ENCODE results near the gene ATP11A. TPM values are rescaled to one million over a fixed set of nuclear protein-coding genes. Genes with fewer than 3 reads are reported as not detected.

The ATP11A gene
- total RNA-seq, 1 donor from 2014 or later: 37.0 TPM

DNA sequence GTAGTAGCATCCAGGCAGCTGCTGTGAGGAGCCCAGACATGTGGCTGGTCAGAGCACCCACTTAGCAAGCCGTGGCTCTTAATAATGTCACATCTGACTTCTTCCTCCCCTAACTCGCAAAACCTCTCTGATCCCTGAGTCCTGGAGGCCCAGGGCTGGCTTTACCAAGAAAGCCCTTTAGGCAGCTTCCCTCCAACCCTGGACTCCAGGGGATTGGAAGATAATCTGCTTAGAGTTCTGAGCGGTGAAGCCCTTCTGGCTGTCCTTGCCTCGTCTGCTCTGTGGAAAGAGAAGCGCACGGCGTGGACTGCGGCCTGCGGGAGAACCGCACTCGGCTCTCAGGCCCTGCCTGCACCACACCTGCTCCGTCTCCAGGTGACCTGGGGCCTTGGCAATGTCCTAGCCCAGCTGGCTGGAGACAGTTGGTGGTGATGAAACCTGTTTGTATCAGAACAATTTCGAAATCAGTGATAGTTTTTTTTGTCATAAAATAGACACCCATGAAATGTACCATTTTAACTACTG, 214.7 kb downstream of the ATP11A start:
- no peak for DNase-seq (ENCODE audit: low spot score)

DNA sequence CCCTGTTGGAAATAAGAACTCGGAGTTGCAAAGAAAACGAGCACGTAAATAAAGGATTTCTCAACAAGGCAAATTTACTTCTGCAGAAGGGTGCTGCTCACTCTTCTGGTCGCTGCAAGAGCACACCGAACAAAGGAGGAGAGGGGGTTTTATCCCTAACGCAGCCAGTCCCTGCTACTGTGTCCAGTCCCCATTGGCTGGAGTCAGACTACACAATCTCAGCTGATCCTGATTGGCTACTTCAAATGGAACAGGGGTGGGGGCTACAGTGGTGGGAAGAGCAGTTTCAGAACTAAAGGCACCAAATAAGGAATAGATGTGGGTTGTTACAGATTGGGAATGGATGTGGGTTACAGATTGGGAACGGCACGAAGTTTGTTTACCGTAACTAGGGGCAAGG, 215.2 kb downstream of the ATP11A start:
- DNase-seq (ENCODE audit: low spot score): no peak

DNA sequence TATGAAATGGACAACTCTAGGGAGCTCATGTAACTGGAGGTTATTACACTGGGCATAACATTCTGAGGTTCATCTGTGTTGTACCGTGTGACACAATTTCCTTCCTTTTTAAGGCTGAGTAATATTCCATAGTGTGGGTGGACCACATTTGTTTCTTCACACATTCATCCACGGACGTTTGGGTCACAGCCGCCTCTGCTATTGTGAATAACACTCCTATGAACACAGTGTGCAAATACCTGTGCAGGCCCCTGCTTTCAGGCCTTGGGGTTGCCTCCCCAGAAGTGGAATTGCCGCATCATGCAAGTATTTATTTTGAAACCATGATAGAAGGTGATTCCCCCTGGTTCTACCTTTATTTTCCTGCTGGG, 215.8 kb downstream of the ATP11A start:
- no peak for DNase-seq (ENCODE audit: low spot score)

DNA sequence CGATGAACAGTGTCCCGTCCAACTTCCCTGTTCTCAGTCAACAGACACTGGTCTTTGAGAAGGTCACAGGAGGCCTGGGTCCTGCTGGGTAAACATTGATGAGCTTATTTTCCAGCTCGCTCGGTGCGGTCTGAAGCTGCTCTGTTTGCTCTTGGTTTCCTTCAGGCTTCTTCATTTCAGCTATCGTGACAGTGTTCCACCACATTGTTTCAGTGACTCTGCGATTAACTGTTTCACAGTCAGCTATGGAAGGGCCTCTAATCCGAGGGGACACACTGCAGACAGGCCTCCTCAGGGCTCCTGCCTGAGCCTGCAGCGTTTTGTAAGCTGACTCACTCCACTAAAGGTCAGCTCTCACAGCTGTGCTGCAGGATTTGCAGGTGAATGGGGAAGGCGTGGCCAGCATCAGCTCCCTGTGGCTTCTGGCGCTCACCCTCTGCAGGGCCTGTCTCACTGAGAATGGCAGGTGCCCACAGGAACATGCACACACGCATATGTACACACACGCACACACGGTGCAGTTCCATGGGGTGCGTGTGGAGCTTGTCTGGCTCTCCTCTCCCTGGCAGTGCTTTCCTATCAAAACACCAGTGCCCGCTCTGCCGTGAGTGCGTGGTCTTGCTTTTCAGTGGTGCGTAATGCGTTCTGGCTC, 216.3 kb downstream of the ATP11A start:
- DNase-seq (ENCODE audit: low spot score): no peak

DNA sequence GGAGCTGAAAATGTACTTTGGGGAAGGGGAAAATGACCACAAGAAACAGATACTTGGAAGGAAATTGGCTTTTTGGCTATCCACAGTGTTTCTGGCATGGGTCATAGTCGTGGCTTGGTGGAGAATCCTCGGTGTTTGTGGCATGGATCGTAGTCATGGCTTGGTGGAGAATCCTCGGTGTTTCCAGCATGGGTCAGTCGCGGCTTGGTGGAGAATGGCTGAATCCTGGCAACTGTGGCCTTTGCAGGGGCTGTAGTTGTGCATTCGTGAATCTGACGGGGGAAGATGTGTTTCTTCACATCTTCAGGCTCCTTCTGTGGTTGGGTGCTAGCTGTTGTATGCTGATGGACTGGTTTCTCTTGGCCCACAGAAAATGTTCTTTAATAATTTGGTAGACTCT, 217.4 kb downstream of the ATP11A start:
- DNase-seq (ENCODE audit: low spot score): no peak

DNA sequence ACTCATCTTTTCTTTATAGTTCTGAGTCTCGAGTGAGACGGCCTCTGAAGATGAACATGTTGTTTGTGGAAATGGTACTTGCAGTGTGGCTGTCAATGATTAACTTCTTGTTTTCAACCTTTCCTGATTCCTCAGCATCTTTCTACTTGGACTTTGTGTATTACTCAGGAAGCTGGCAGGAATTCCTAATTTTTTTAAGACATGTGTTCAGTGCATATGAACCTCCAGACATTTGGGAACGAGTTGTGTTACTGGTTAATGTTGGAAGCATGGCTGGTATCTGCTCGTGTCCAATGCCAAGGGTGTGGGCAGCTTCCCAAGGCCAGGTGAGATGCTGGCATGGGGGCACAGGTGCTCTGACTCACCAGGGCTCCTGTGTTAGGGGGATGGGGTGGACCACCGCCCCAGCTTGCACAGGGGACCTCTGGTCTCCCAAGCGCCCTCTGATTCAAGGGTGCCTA, 218.1 kb downstream of the ATP11A start:
- no peak for DNase-seq (ENCODE audit: low spot score)

DNA sequence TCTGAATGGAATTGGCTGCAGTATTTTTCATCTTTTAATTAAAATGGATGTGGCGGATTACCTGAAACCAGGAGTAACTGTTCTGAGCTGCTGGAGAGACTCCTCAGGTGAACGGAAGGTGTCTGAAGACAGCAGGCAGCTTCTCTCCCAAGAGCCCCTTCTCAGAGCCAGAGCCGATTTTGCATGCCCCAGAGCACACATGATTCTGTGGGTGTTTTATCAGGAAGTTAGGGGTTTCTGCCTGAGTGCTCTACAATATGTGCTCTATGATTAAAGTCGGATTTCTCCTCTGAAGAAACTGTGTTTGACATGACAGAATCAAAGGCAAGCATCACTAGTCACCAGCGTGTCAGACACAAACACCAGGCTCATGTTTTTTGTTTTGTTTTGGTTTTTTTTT, 218.5 kb downstream of the ATP11A start:
- DNase-seq (ENCODE audit: low spot score): no peak

DNA sequence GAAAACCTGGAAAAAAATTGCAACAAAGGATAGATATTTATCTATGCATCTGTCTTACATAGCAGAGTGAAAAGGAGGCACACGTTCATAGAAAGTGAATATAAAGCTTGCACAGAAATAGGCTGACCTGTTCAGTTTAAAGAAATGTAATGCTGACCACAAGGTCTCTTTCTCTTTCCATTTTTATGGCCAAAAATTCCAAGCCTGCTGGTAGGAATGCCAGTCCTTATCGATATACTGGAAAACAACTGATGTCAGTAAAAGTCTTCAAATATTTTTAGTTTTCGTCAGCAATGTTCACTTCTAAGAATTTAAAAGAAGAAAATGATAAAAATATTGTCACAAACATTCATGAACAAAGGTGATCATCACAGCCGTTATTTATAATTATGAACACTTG, 220.2 kb downstream of the ATP11A start:
- no peak for DNase-seq (ENCODE audit: low spot score)

DNA sequence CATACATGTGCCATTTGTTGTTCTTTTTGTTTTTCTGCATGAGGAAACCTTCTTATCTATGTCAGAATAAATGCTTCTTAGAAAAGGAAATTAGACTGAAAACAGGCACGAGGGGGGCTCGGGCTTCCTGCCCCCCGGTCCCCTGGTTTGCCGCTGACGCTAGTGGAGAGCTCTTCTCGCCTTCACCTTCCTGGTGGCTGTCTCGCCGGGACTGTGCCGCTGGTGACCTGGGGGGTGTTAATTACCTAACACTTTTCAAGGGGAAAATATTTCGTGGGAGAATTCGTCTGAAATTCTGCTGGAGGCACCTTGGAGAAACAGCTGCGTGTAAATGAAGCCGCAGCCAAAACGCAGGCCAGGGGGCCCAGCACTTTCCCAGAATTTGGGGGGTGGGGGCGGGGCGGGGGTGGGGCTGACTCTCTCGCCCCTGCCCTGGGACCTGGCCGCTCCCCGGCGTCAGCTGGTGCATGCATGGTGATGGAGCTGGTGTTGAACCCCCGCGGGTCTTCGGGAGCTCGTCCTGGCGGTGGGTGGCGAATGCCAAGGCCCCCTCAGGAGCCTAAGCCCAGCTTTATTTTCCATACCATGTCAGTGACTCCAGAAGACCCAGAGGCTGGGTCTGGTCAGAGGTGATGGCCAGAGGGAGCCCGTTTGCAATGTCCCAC, 220.9 kb downstream of the ATP11A start:
- DNase-seq (ENCODE audit: low spot score): no peak

DNA sequence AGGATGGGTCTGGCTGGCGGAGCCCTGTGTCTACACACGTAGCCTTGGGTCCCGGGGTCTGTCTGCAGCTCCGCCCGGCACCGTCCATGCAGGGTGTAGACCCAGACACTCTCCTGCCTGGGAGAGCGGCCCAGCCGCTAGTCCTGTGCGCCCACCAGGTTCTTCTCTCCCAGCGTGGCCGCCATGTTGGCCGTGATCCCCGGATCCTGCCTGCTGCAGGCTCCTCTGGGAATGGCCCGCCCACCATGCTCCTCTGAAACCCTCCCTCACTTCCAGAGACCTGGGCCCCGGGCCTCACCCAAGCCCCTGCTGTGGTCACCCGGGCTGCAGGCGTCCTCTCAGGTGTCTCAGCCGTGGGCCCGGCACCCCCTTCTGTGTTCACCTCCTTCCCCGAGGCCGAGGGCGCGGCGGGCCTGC, 221.5 kb downstream of the ATP11A start:
- DNase-seq (ENCODE audit: low spot score): no peak

DNA sequence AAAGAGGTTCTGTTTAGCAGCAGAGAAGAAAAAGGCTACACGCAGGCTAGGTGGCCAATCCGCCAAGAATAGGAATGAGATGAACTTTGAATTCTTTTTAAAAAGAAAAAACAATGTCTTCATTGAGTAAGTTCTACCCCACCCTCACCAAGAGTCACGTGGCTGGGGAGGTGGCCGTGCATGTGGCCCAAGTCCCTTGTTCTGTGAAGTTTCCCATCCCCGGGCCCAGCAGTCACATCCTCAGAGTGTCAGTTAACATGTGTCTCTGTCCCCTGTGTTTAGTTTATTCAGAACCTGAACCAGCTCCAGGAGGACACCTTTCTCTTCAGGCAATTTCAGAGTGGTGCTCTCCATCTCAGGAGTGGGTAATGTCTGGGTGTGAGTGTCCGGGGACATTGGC, 222.0 kb downstream of the ATP11A start:
- no peak for DNase-seq (ENCODE audit: low spot score)

DNA sequence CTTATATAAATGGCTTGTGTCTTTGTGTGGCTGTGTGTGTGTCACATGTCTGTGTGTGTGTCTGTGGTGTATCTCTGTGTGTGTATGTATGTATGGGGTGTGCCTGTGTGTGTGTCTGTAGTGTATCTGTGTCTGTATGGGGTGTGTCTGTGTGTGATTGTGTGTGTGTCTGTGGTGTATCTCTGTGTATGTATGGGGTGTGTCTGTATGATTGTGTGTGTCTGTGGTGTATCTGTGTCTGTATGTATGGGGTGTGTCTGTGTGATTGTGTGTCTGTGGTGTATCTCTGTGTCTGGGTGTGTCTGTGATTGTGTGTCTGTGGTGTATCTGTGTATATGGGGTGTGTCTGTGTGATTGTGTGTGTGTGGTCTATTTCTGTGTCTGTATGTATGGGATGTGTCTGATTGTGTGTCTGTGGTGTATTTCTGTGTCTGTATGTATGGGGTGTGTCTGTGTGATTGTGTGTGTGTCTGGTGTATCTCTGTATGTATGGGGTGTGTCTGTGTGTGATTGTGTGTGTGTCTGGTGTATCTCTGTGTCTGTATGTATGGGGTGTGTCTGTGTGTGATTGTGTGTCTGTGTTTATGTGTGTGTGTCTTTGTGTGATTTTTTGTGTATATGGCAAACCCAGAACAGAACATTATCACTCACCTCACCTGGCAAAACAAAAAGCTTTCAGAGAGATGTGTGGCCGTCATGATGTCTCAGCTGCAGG, 223.0 kb downstream of the ATP11A start:
- no peak for DNase-seq (ENCODE audit: low spot score)

DNA sequence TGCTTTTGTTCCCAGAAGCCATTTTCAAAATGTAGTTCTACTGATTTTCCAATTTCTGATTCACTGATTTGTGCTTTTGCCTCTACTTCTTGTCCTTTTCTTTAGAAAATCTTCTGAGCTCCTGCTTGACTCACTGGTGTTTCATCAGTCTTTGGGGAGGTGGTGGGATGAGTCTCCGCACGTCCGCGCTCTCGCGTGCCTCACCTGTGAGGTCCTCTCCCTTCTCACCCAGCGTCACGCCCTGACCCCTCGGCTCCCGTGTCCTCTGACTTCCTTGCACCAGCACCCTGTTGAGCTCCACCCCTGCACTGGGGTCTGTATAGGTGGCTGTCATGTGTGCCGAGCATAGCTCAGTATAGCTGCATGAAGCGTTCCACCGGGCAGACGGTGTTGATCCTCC, 226.5 kb downstream of the ATP11A start:
- no peak for DNase-seq (ENCODE audit: low spot score)

DNA sequence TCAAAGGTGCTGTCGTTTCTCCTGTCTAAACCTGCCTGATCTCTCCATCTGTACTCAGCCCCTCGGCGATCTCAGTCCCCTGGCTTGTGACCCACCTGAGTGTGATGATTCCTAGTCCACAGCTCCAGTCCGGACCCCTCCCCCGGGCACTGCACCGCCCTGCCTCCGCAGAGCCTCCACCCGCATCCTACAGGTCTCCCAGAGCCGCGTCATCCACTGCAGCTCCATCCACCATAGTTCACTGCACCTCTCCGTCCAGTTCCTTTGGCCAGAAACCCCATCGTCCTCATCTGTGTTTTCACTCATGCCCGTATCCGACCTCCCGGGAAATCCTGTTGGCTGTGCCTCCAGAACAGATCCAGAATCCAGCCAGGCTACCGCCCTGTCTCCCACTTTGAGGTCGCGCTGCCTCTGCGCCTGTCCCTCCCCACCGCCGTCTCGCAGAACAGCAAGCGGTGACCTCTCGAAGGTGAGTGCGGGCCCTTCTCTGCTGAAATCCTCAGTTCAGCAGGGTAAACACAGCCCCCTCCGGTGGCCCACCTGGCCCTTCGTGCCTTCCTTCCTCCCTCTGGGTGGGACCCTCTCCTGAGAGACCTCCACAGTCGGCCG, 227.3 kb downstream of the ATP11A start:
- no peak for DNase-seq (ENCODE audit: low spot score)

DNA sequence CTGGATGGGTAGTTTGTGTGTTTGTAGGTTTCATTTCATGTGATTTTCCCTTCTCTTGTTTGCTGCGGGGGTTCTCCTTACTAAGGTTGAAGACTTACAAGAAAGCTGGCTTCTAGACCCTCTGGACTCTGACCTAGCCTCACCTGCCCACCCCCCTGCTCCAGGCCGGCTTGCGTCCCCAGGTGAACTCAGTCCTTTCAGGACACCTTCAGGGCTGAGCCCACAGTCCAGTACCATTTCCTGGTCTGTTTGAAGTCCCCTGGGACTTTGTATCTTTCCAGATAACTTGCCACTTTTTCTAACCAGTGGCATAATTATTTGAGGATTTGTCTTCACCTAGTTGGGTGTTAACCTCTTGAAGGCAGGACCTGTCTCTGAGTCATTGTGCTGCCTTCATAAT, 227.9 kb downstream of the ATP11A start:
- no peak for DNase-seq (ENCODE audit: low spot score)

DNA sequence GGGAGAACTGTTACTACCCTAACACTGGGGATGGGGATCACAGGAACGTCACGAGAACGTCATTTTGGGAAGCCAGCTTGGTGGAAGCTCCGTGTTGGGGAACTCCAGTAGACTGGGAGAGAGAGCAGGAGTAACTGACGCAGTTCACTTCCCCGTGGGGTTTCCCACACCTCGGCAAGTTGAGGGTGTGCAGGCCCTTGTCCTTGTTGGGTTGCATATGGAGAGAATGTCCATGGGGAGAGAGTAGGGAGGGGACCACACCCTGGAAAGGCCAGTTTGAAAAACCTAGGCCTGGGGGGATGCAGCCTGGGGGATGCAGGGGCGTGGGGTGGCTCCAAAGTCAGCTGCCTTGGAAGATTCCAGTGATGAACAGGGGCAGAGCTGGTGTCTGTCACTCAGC, 228.4 kb downstream of the ATP11A start:
- no peak for DNase-seq (ENCODE audit: low spot score)

DNA sequence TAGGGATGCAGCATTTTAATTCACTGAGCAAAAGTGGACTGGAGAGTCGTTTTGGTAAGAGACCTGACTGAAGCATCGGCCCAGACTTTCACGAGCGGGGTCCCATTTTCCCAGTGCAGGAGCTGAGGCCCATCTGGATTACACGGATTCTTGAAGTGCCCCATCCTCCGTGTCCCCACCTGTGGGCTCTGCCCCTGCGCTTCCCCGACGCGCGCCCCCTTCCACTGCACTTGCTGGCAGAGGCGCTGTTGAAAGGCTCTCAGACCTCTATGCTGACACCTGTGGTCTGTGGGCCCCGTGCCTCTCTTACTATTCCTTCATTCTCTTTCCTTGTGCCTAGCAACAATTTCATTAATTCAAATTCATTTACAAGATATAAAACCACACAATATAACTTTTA, 228.9 kb downstream of the ATP11A start:
- DNase-seq (ENCODE audit: low spot score): no peak

DNA sequence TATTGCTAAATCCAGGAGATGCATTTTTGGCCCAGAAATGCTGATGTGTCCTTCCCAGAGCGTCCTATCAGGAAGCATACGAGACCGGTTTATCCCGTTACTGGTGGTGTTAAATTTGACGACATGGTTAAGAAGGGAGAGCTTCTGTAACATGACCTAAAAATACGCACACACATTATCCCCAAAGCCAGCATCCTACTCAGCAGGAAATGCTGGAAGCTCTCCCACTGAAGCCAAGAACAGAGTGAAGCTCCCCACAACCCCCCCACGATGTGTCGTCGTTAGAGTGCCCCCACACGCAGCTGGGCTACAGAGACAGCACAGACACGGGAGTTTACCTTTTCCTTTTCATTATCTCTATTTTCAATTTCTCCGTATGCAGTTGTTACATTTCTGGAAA, 234.1 kb downstream of the ATP11A start:
- DNase-seq (ENCODE audit: low spot score): no peak

DNA sequence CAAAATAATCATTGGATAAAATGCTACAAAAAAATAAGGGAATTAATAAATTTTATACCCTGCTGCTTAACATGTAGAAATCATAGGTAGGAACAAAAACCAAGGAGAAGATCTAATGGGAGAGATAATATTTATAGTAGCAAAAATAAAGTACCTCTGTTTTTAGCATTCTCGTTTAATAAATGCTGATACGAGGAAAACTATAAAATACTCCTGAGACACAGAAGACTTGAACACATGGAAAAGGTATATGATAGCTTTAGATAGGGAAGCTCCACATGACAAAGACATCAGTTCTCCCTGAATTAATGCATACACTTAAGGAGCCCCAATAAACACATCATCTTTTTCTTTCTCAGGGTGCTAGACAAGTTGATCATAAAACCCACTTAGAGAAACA, 234.5 kb downstream of the ATP11A start:
- DNase-seq (ENCODE audit: low spot score): no peak

DNA sequence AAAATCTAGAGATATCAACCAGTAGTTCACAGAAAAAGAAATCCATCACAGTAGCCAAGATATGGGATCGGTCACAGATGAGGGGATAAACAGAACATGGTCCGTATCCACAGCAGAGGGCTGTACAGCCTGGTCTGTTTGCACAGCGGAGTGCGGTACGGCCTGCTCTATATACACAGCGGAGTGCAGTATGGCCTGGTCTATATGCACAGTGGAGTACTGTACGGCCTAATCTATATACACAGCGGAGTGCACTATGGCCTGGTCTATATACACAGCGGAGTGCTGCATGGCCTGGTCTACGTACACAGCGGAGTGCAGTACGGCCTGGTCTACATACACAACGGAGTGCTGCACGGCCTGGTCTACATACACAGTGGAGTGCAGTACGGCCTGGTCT, 236.2 kb downstream of the ATP11A start:
- DNase-seq (ENCODE audit: low spot score): no peak

DNA sequence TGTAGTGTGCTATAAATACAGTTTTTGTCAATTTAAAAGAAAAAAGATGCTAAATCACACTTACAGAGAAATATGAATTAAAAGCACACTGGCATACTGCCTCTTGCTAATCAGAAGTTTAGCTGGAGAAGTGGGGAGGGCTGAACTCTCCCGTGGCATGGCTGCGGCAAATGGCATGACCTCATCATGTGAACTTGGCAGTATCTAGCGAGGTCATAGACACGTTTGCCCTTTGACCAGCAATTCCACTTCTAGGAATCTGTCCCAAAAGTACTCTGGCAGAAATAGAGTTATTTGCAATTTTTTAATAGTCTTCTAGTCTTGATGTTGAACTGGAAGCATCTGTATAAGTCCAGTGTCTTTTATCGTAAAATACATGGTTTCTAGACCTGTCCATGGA, 237.2 kb downstream of the ATP11A start:
- no peak for DNase-seq (ENCODE audit: low spot score)

Measured in ureter (tissue), 1 donor.